CD4-positive, alpha-beta T cell (primary cell): ENCODE measurements around the gene VTI1A. TPM values are rescaled to one million over a fixed set of nuclear protein-coding genes. Genes with fewer than 3 reads are reported as not detected.

Experiments
- ATAC-seq: fragments of 200-7000 bp; cut with Tn5 transposase; one replicate; pipeline ENCODE4 v1.10.0; 2022; ENCODE audit warnings: mild to moderate bottlenecking; ENCODE audit not compliant: poor library complexity
- CTCF ChIA-PET: fragments of 350-600 bp; sonication (Branson Sonifier 250); formaldehyde crosslinking; loops from one replicate; lab custom pipeline; 2021; ENCODE audit warnings: antibody characterized with exemption, inconsistent platforms; lab: Charles Lee
- POLR2A ChIA-PET: fragments of 350-600 bp; sonication (Branson Sonifier 250); formaldehyde crosslinking; loops from one replicate; lab custom pipeline; 2021; ENCODE audit warnings: antibody characterized with exemption, inconsistent platforms; lab: Charles Lee
- DNase-seq, 14 experiments: peaks; one replicate each; pipeline ENCODE4 v3.0.0-alpha.2; 2013 to 2020; ENCODE audit warnings: mixed read lengths in 2 of 14
- H3K27ac ChIP-seq, 2 donors: one replicate each; pipeline versions ENCODE4 v1.5.1 to v1.7.0; 2013; ENCODE audit warnings: low read length in 2 of 2, low read depth in 1 of 2, mild to moderate bottlenecking in 1 of 2
- H3K27me3 ChIP-seq, 2 experiments: 1 replicate in 1 of 2; 2 replicates in 1 of 2; pipeline versions ENCODE4 v1.6.1 to v1.7.0; 2013; ENCODE audit warnings: low read length in 2 of 2, control low read depth in 1 of 2, mild to moderate bottlenecking in 1 of 2, moderate library complexity in 1 of 2; ENCODE audit not compliant: insufficient read depth in 2 of 2, control insufficient read depth in 1 of 2
- H3K36me3 ChIP-seq: one replicate; pipeline ENCODE4 v1.6.1; 2013; ENCODE audit warnings: low read length, control low read depth; ENCODE audit not compliant: insufficient read depth
- H3K4me1 ChIP-seq: one replicate; pipeline ENCODE4 v1.6.1; 2013; ENCODE audit warnings: low read length, control low read depth; ENCODE audit not compliant: insufficient read depth
- H3K4me3 ChIP-seq: one replicate; pipeline ENCODE4 v1.5.1; 2013; ENCODE audit warnings: mild to moderate bottlenecking, low read length, moderate library complexity
- H3K9me3 ChIP-seq, 2 experiments: 1 replicate in 1 of 2; 2 replicates in 1 of 2; pipeline versions ENCODE4 v1.6.1 to v1.7.0; 2013; ENCODE audit warnings: low read length in 2 of 2, mild to moderate bottlenecking in 2 of 2, control low read depth in 1 of 2, moderate library complexity in 1 of 2; ENCODE audit not compliant: control insufficient read depth in 1 of 2, insufficient read depth in 1 of 2
- H3K27ac Mint-ChIP-seq: one replicate; pipeline ENCODE4 v1.8.0; 2020; ENCODE audit warnings: mixed read lengths
- H3K27me3 Mint-ChIP-seq: one replicate; pipeline ENCODE4 v1.8.0; 2021; ENCODE audit warnings: mixed read lengths
- H3K36me3 Mint-ChIP-seq: one replicate; pipeline ENCODE4 v1.8.0; 2021; ENCODE audit warnings: low read depth, mixed read lengths
- H3K4me1 Mint-ChIP-seq: one replicate; pipeline ENCODE4 v1.8.0; 2021; ENCODE audit warnings: low read depth, mixed read lengths
- H3K4me3 Mint-ChIP-seq: one replicate; pipeline ENCODE4 v1.8.0; 2020; ENCODE audit warnings: mild to moderate bottlenecking, mixed read lengths
- H3K9me3 Mint-ChIP-seq: one replicate; pipeline ENCODE4 v1.8.0; 2020; ENCODE audit warnings: mixed read lengths
- intact Hi-C, 2 experiments: fragments of 100-400 bp; cut with DNase I in 1 of 2; cut with micrococcal nuclease in 1 of 2; formaldehyde crosslinking; loops; one replicate each; pipeline versions ENCODE4 v1.15.1 to v1.9.0; 2023 to 2025; cut with DNase I, micrococcal nuclease
- total RNA-seq, 174 experiments: library from RNA in 2 of 174; stranded (reverse) in 2 of 174; gene quantifications; one replicate each; pipeline ENCODE4 v1.2.3 and lab custom pipeline; 2021 to 2026
- TF ChIP-seq, protein P1 (sequence below): fragments of 200-600 bp; IDR thresholded peaks from one replicate; pipeline ENCODE4 v1.8.0; 2022; ENCODE audit warnings: antibody characterized with exemption, mild to moderate bottlenecking

The VTI1A gene
- total RNA-seq, 2 experiments from 2014 or later, result 54.5 to 56.5 TPM

DNA sequence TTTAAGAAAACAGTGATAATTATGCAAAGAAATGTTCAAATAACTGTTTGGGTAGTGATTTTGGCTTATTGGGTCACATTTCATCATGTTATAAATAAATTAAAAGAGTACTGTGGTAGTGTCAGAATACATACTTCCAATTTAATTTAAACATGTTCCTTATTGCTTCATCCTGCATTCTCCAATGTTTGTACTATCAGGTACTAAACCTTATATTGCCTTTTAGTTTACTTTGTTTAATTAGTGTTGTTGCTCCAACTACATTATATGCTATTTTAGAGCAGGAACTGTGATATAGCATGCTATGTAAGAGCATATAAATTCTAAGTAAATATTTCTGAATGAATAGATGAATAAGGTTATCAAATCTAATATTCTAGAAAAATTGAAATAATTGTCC, 40.9 kb downstream of the VTI1A start:
- no peaks in the 10 kb centered on the region for H3K4me1 ChIP-seq
- peaks cover 4% of the 10 kb centered on the region for H3K4me1 Mint-ChIP-seq
- no peak overlapping the region for H3K27ac Mint-ChIP-seq
- no peak for ATAC-seq
- H3K27ac ChIP-seq, result no peak overlapping the region
- no peaks in the 10 kb centered on the region for H3K27me3 ChIP-seq
- DNase-seq, result no peak
- H3K4me3 ChIP-seq, result no peak overlapping the region
- no peak overlapping the region for H3K4me3 Mint-ChIP-seq
- TF ChIP-seq, protein P1, sequence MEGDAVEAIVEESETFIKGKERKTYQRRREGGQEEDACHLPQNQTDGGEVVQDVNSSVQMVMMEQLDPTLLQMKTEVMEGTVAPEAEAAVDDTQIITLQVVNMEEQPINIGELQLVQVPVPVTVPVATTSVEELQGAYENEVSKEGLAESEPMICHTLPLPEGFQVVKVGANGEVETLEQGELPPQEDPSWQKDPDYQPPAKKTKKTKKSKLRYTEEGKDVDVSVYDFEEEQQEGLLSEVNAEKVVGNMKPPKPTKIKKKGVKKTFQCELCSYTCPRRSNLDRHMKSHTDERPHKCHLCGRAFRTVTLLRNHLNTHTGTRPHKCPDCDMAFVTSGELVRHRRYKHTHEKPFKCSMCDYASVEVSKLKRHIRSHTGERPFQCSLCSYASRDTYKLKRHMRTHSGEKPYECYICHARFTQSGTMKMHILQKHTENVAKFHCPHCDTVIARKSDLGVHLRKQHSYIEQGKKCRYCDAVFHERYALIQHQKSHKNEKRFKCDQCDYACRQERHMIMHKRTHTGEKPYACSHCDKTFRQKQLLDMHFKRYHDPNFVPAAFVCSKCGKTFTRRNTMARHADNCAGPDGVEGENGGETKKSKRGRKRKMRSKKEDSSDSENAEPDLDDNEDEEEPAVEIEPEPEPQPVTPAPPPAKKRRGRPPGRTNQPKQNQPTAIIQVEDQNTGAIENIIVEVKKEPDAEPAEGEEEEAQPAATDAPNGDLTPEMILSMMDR, result no peak
- intact Hi-C loops, result no loop called here
- H3K36me3 ChIP-seq, result no peaks in the 10 kb centered on the region
- ChIA-PET POLR2A (no interaction called here), CTCF (no interaction called here)
- H3K27me3 Mint-ChIP-seq, result no peaks in the 10 kb centered on the region
- peaks cover 7% of the 10 kb centered on the region for H3K36me3 Mint-ChIP-seq
- H3K9me3 ChIP-seq, result no peaks in the 10 kb centered on the region
- H3K9me3 Mint-ChIP-seq, result no peaks in the 10 kb centered on the region

DNA sequence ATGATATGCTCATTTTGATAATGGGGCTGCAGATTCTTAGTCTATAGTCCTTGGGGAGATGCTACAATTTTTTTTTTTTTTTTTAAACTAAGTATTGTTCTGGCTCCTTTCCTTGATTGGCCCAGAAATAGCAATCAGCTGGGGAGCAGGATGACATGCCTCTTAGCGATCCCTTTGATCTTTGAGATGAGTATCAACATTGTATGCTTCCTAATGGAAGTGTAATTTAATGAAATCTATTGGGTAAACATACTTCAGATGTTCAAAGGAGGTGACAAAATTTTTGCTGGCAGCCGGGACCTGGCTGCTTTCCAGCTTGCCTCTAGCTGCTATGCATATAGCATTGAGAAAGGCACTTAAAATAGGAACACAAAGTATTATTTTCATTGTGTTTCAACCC, 43.5 kb downstream of the VTI1A start:
- intact Hi-C loops, result no loop called here
- POLR2A ChIA-PET, result no interaction called here

DNA sequence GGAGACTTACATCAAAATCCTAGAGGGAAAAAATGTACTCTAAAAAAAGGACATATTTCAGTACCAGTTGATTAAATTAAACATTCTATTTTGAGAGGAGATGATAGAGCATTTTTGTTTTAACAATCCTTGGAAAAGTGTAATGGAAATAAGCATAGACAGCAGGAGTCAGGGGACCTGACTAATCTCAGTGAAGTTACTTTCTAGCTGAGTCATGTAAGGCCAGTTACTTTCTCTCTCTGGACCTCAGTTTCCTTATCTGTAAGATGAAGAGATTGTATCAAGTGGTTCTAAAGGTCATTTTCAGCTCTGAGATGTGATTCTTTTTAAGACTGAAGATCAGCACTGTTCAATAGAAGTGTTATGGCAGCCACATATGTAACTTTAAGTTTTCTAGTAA, 44.1 kb downstream of the VTI1A start:
- intact Hi-C loops, result no loop called here
- DNase-seq, result no peak
- POLR2A ChIA-PET, result no interaction called here
- no peaks in the 10 kb centered on the region for H3K27me3 Mint-ChIP-seq
- no peak for ATAC-seq
- no peak overlapping the region for H3K27ac Mint-ChIP-seq
- Histone ChIP-seq H3K36me3 (no peaks in the 10 kb centered on the region), H3K9me3 (no peaks in the 10 kb centered on the region), H3K27ac (no peak overlapping the region), H3K27me3 (no peaks in the 10 kb centered on the region), H3K4me1 (no peaks in the 10 kb centered on the region), H3K4me3 (no peak overlapping the region)
- H3K4me1 Mint-ChIP-seq, result peaks cover 4% of the 10 kb centered on the region
- H3K4me3 Mint-ChIP-seq, result no peak overlapping the region
- TF ChIP-seq, protein P1, result no peak
- no peaks in the 10 kb centered on the region for H3K9me3 Mint-ChIP-seq
- H3K36me3 Mint-ChIP-seq, result peaks cover 7% of the 10 kb centered on the region
- CTCF ChIA-PET, result interaction anchor here (0.7 kb wide), 1 partner anchor 744 kb away, joined by 3 read pairs; no protein-coding TSS in a partner anchor

More for the DNA sequence above, 43.5 kb downstream of the VTI1A start:
- no peaks in the 10 kb centered on the region for H3K27me3 Mint-ChIP-seq
- Histone ChIP-seq H3K4me3 (no peak overlapping the region), H3K4me1 (no peaks in the 10 kb centered on the region), H3K27ac (no peak overlapping the region), H3K36me3 (no peaks in the 10 kb centered on the region), H3K27me3 (no peaks in the 10 kb centered on the region), H3K9me3 (no peaks in the 10 kb centered on the region)
- no peaks in the 10 kb centered on the region for H3K9me3 Mint-ChIP-seq
- peaks cover 7% of the 10 kb centered on the region for H3K36me3 Mint-ChIP-seq
- no peak overlapping the region for H3K4me3 Mint-ChIP-seq
- CTCF ChIA-PET, result interaction anchor here (0.7 kb wide), 1 partner anchor 744 kb away, joined by 3 read pairs; no protein-coding TSS in a partner anchor
- DNase-seq (no peak), ATAC-seq (no peak)
- H3K4me1 Mint-ChIP-seq, result peaks cover 4% of the 10 kb centered on the region
- no peak overlapping the region for H3K27ac Mint-ChIP-seq
- TF ChIP-seq, protein P1, result no peak
